ENCODE results near the gene ARPC2.

The ARPC2 gene

GRCh38 chr2:218187296-218188015 lies 29.5 kb upstream of the ARPC2 start:
- no peak overlapping the region for H3K23ac ChIP-seq (ENCODE audit: low read length)
- peak; percentile 18 for DNase-seq
- no peak overlapping the region for H3K27ac ChIP-seq (ENCODE audit: low read depth, low read length)
- no peak overlapping the region for H2AK5ac ChIP-seq (ENCODE audit: low read length)
- H3K36me3 ChIP-seq (ENCODE audit: control insufficient read depth, insufficient read depth, low read length), result no peaks in the 10 kb centered on the region
- no peaks in the 10 kb centered on the region for H3K27me3 ChIP-seq (ENCODE audit: insufficient read depth, low read length, poor library complexity)
- H3K4ac ChIP-seq (ENCODE audit: low read depth, low read length), result no peak overlapping the region
- WGBS (ENCODE audit: extremely low coverage, insufficient coverage, low lambda C conversion rate), result no CpG with 5 or more reads among the region's 4 CpGs
- H4K5ac ChIP-seq (ENCODE audit: low read length), result no peak overlapping the region
- no peaks in the 10 kb centered on the region for H3K79me1 ChIP-seq (ENCODE audit: low read length)
- H3K4me3 ChIP-seq (ENCODE audit: low read length), result no peak overlapping the region
- no peak overlapping the region for H3K4me2 ChIP-seq (ENCODE audit: low read length)
- H4K8ac ChIP-seq (ENCODE audit: low read depth, low read length), result no peak overlapping the region
- no peaks in the 10 kb centered on the region for H3K79me2 ChIP-seq (ENCODE audit: control insufficient read depth, insufficient read depth, low read length)
- H2BK5ac ChIP-seq (ENCODE audit: low read length), result no peak overlapping the region
- no peak overlapping the region for H2BK120ac ChIP-seq (ENCODE audit: low read depth, low read length)
- H3K18ac ChIP-seq (ENCODE audit: low read length), result no peak overlapping the region
- no peaks in the 10 kb centered on the region for H3K4me1 ChIP-seq (ENCODE audit: control insufficient read depth, low read depth, low read length)
- H3K9ac ChIP-seq (ENCODE audit: low read length), result no peak overlapping the region
- no peak overlapping the region for H3K56ac ChIP-seq (ENCODE audit: low read length)
- no peak overlapping the region for H2BK15ac ChIP-seq (replicated peaks; ENCODE audit: low read depth)

- Histone ChIP-seq H3K36me3 (ENCODE audit: control insufficient read depth, insufficient read depth, low read length) (no peaks in the 10 kb centered on the region), H3K27ac (ENCODE audit: low read depth, low read length) (no peak overlapping the region), H3K27me3 (ENCODE audit: insufficient read depth, low read length, poor library complexity) (no peaks in the 10 kb centered on the region), H3K9ac (ENCODE audit: low read length) (no peak overlapping the region), H3K18ac (ENCODE audit: low read length) (no peak overlapping the region), H2BK15ac (replicated peaks; ENCODE audit: low read depth) (no peak overlapping the region), H2BK5ac (ENCODE audit: low read length) (no peak overlapping the region), H3K79me2 (ENCODE audit: control insufficient read depth, insufficient read depth, low read length) (no peaks in the 10 kb centered on the region), H3K23ac (ENCODE audit: low read length) (no peak overlapping the region), H2BK120ac (ENCODE audit: low read depth, low read length) (no peak overlapping the region), H3K4me2 (ENCODE audit: low read length) (no peak overlapping the region), H3K4me1 (ENCODE audit: control insufficient read depth, low read depth, low read length) (no peaks in the 10 kb centered on the region), H3K79me1 (ENCODE audit: low read length) (no peaks in the 10 kb centered on the region), H2AK5ac (ENCODE audit: low read length) (no peak overlapping the region), H4K8ac (ENCODE audit: low read depth, low read length) (no peak overlapping the region), H3K4me3 (ENCODE audit: low read length) (no peak overlapping the region), H3K4ac (ENCODE audit: low read depth, low read length) (no peak overlapping the region), H3K56ac (ENCODE audit: low read length) (no peak overlapping the region), H4K5ac (ENCODE audit: low read length) (no peak overlapping the region)
- no peak for DNase-seq
- no CpG with 5 or more reads among the region's 2 CpGs for WGBS (ENCODE audit: extremely low coverage, insufficient coverage, low lambda C conversion rate)
Measured at GRCh38 chr2:218188528-218188927, 28.5 kb upstream of the ARPC2 start.

DNA sequence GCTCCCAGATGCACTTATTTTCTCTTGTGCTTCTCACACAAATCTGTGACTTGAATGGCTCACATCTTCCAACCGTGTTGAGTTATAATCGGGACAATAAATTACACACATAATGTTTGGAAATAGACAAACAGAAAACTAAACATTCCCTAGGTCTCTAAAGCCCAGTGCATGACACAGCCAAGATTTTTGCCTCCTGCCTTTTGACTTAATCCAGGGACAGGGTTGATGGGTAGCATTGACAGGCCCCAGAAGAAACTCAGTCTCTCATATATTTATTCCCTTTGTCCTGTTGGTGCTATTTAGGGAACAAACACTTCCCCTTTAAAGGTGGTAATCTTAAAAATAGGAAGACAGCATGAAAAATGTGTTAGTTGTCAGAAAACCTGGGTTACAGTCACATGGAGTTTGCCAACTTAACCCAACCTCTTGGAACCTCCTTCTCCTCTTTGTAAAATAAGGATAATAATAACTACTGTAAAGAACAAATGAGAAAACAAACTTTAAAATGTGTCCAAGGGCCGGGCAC lies 24.0 kb upstream of the ARPC2 start:
- no peak overlapping the region for H2BK5ac ChIP-seq (ENCODE audit: low read length)

DNA sequence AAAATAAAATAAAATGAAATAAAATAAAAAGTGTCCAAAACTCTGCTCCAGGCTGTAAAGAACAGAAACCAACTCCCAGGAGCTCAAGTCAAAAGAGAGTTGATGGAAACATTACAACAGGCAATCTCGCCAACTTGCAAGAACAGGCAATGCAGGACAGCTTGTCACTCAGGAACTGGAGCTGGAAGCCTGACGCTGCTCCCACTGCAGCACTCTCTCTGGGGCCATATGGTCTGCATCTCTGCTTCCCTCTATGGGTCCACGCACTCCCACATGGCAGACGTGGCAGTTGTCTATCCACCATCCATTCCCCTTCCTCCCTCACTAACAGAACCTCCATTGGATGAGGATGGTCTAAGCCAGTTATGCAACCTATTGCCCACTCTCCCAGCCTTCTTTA lies 23.3 kb upstream of the ARPC2 start:
- Histone ChIP-seq H3K4me3 (ENCODE audit: low read length) (no peak overlapping the region), H2BK5ac (ENCODE audit: low read length) (no peak overlapping the region), H3K27ac (ENCODE audit: low read depth, low read length) (no peak overlapping the region), H3K79me2 (ENCODE audit: control insufficient read depth, insufficient read depth, low read length) (no peaks in the 10 kb centered on the region), H3K23ac (ENCODE audit: low read length) (no peak overlapping the region), H3K4me2 (ENCODE audit: low read length) (no peak overlapping the region), H2AK5ac (ENCODE audit: low read length) (no peak overlapping the region), H4K5ac (ENCODE audit: low read length) (no peak overlapping the region), H3K27me3 (ENCODE audit: insufficient read depth, low read length, poor library complexity) (no peaks in the 10 kb centered on the region), H3K18ac (ENCODE audit: low read length) (no peak overlapping the region), H4K8ac (ENCODE audit: low read depth, low read length) (no peak overlapping the region), H3K4ac (ENCODE audit: low read depth, low read length) (no peak overlapping the region), H3K79me1 (ENCODE audit: low read length) (no peaks in the 10 kb centered on the region), H3K9ac (ENCODE audit: low read length) (no peak overlapping the region), H3K4me1 (ENCODE audit: control insufficient read depth, low read depth, low read length) (no peaks in the 10 kb centered on the region), H2BK120ac (ENCODE audit: low read depth, low read length) (no peak overlapping the region), H3K56ac (ENCODE audit: low read length) (no peak overlapping the region), H3K36me3 (ENCODE audit: control insufficient read depth, insufficient read depth, low read length) (no peaks in the 10 kb centered on the region), H2BK15ac (replicated peaks; ENCODE audit: low read depth) (no peak overlapping the region)
- DNase-seq, result no peak
- WGBS (ENCODE audit: extremely low coverage, insufficient coverage, low lambda C conversion rate), result no CpG with 5 or more reads among the region's 4 CpGs

More for the DNA sequence above, 24.0 kb upstream of the ARPC2 start:
- Histone ChIP-seq H2AK5ac (ENCODE audit: low read length) (no peak overlapping the region), H3K27me3 (ENCODE audit: insufficient read depth, low read length, poor library complexity) (no peaks in the 10 kb centered on the region), H3K9ac (ENCODE audit: low read length) (no peak overlapping the region), H3K56ac (ENCODE audit: low read length) (no peak overlapping the region), H3K79me1 (ENCODE audit: low read length) (no peaks in the 10 kb centered on the region), H3K23ac (ENCODE audit: low read length) (no peak overlapping the region), H2BK120ac (ENCODE audit: low read depth, low read length) (no peak overlapping the region), H3K27ac (ENCODE audit: low read depth, low read length) (no peak overlapping the region), H3K36me3 (ENCODE audit: control insufficient read depth, insufficient read depth, low read length) (no peaks in the 10 kb centered on the region), H3K4me2 (ENCODE audit: low read length) (no peak overlapping the region), H4K5ac (ENCODE audit: low read length) (no peak overlapping the region), H3K4me1 (ENCODE audit: control insufficient read depth, low read depth, low read length) (no peaks in the 10 kb centered on the region), H3K4me3 (ENCODE audit: low read length) (no peak overlapping the region), H2BK15ac (replicated peaks; ENCODE audit: low read depth) (no peak overlapping the region), H3K79me2 (ENCODE audit: control insufficient read depth, insufficient read depth, low read length) (no peaks in the 10 kb centered on the region), H4K8ac (ENCODE audit: low read depth, low read length) (no peak overlapping the region), H3K4ac (ENCODE audit: low read depth, low read length) (no peak overlapping the region), H3K18ac (ENCODE audit: low read length) (no peak overlapping the region)
- no peak for DNase-seq
- no CpG with 5 or more reads among the region's 3 CpGs for WGBS (ENCODE audit: extremely low coverage, insufficient coverage, low lambda C conversion rate)

GRCh38 chr2:218194880-218195279 lies 22.1 kb upstream of the ARPC2 start:
- no CpG with 5 or more reads among the region's 3 CpGs for WGBS (ENCODE audit: extremely low coverage, insufficient coverage, low lambda C conversion rate)
- H4K8ac ChIP-seq (ENCODE audit: low read depth, low read length), result no peak overlapping the region

GRCh38 chr2:218196974-218197373 lies 20.0 kb upstream of the ARPC2 start:
- no peak overlapping the region for H2AK5ac ChIP-seq (ENCODE audit: low read length)
- H4K8ac ChIP-seq (ENCODE audit: low read depth, low read length), result no peak overlapping the region
- no peaks in the 10 kb centered on the region for H3K27me3 ChIP-seq (ENCODE audit: insufficient read depth, low read length, poor library complexity)
- H3K27ac ChIP-seq (ENCODE audit: low read depth, low read length), result no peak overlapping the region
- no peaks in the 10 kb centered on the region for H3K79me1 ChIP-seq (ENCODE audit: low read length)
- H3K23ac ChIP-seq (ENCODE audit: low read length), result no peak overlapping the region
- DNase-seq, result no peak
- no peak overlapping the region for H3K56ac ChIP-seq (ENCODE audit: low read length)
- no peak overlapping the region for H3K4me3 ChIP-seq (ENCODE audit: low read length)
- H3K4ac ChIP-seq (ENCODE audit: low read depth, low read length), result no peak overlapping the region
- no peak overlapping the region for H2BK15ac ChIP-seq (replicated peaks; ENCODE audit: low read depth)
- no peak overlapping the region for H4K5ac ChIP-seq (ENCODE audit: low read length)
- no peak overlapping the region for H2BK120ac ChIP-seq (ENCODE audit: low read depth, low read length)
- WGBS (ENCODE audit: extremely low coverage, insufficient coverage, low lambda C conversion rate), result no CpG with 5 or more reads among the region's 4 CpGs
- H3K36me3 ChIP-seq (ENCODE audit: control insufficient read depth, insufficient read depth, low read length), result no peaks in the 10 kb centered on the region
- no peak overlapping the region for H2BK5ac ChIP-seq (ENCODE audit: low read length)
- H3K18ac ChIP-seq (ENCODE audit: low read length), result no peak overlapping the region
- H3K4me2 ChIP-seq (ENCODE audit: low read length), result no peak overlapping the region
- no peaks in the 10 kb centered on the region for H3K4me1 ChIP-seq (ENCODE audit: control insufficient read depth, low read depth, low read length)
- H3K79me2 ChIP-seq (ENCODE audit: control insufficient read depth, insufficient read depth, low read length), result no peaks in the 10 kb centered on the region
- no peak overlapping the region for H3K9ac ChIP-seq (ENCODE audit: low read length)

More at GRCh38 chr2:218194880-218195279, 22.1 kb upstream of the ARPC2 start:
- no peaks in the 10 kb centered on the region for H3K4me1 ChIP-seq (ENCODE audit: control insufficient read depth, low read depth, low read length)
- H3K4me3 ChIP-seq (ENCODE audit: low read length), result no peak overlapping the region
- no peak overlapping the region for H2AK5ac ChIP-seq (ENCODE audit: low read length)
- no peaks in the 10 kb centered on the region for H3K79me2 ChIP-seq (ENCODE audit: control insufficient read depth, insufficient read depth, low read length)
- H2BK15ac ChIP-seq (replicated peaks; ENCODE audit: low read depth), result no peak overlapping the region
- no peak overlapping the region for H4K5ac ChIP-seq (ENCODE audit: low read length)
- H3K27ac ChIP-seq (ENCODE audit: low read depth, low read length), result no peak overlapping the region
- no peak overlapping the region for H3K4me2 ChIP-seq (ENCODE audit: low read length)
- H3K27me3 ChIP-seq (ENCODE audit: insufficient read depth, low read length, poor library complexity), result no peaks in the 10 kb centered on the region
- H3K36me3 ChIP-seq (ENCODE audit: control insufficient read depth, insufficient read depth, low read length), result no peaks in the 10 kb centered on the region
- H3K23ac ChIP-seq (ENCODE audit: low read length), result no peak overlapping the region
- H3K9ac ChIP-seq (ENCODE audit: low read length), result no peak overlapping the region
- no peak overlapping the region for H3K18ac ChIP-seq (ENCODE audit: low read length)
- no peaks in the 10 kb centered on the region for H3K79me1 ChIP-seq (ENCODE audit: low read length)
- H2BK120ac ChIP-seq (ENCODE audit: low read depth, low read length), result no peak overlapping the region
- H3K56ac ChIP-seq (ENCODE audit: low read length), result no peak overlapping the region
- no peak overlapping the region for H2BK5ac ChIP-seq (ENCODE audit: low read length)
- no peak overlapping the region for H3K4ac ChIP-seq (ENCODE audit: low read depth, low read length)
- no peak for DNase-seq
